MM.1S (cell line): ENCODE data around the gene GUCY1A2.

Experiments
- DNase-seq: peaks from one replicate; pipeline ENCODE4 v3.0.0-alpha.2; 2015
- H2AFZ ChIP-seq: fragments of 300-600 bp; sonication (generic); 2 replicates; pipeline ENCODE4 v1.6.0; 2016; ENCODE audit warnings: antibody characterized with exemption, low read length
- H3F3A ChIP-seq: fragments of 300-600 bp; sonication (generic); 2 replicates; pipeline ENCODE4 v1.6.1; 2016; ENCODE audit warnings: mild to moderate bottlenecking, antibody characterized with exemption, low read length, moderate library complexity, mixed read lengths; ENCODE audit not compliant: insufficient read depth
- H3K27ac ChIP-seq: fragments of 300-600 bp; sonication (generic); 2 replicates; pipeline ENCODE4 v1.5.1; 2016; ENCODE audit warnings: mild to moderate bottlenecking, low read length
- H3K27me3 ChIP-seq: fragments of 300-600 bp; sonication (generic); replicated peaks from 2 replicates; pipeline ENCODE4 v1.6.0; 2016; ENCODE audit warnings: low read length; ENCODE audit not compliant: insufficient read depth
- H3K36me3 ChIP-seq: fragments of 300-600 bp; sonication (generic); replicated peaks from 2 replicates; pipeline ENCODE4 v1.6.1; 2016; ENCODE audit warnings: mild to moderate bottlenecking, low read length, mixed read lengths; ENCODE audit not compliant: insufficient read depth
- H3K4me1 ChIP-seq: fragments of 300-600 bp; sonication (generic); 2 replicates; pipeline ENCODE4 v1.6.1; 2016; ENCODE audit warnings: low read length, mixed read lengths
- H3K4me2 ChIP-seq: fragments of 300-600 bp; sonication (generic); 2 replicates; pipeline ENCODE4 v1.6.0; 2016; ENCODE audit warnings: low read depth, low read length
- H3K4me3 ChIP-seq: fragments of 300-600 bp; sonication (generic); 2 replicates; pipeline ENCODE4 v1.5.1; 2016; ENCODE audit warnings: low read length, mixed read lengths
- H3K79me2 ChIP-seq: fragments of 300-600 bp; sonication (generic); 2 replicates; pipeline ENCODE4 v1.6.1; 2016; ENCODE audit warnings: mixed run types, low read length, mixed read lengths
- H3K9ac ChIP-seq: fragments of 300-600 bp; sonication (generic); 2 replicates; pipeline ENCODE4 v1.6.1; 2016; ENCODE audit warnings: low read length, mixed read lengths
- H3K9me2 ChIP-seq: fragments of 300-600 bp; sonication (generic); replicated peaks from 2 replicates; pipeline ENCODE4 v1.6.1; 2016; ENCODE audit warnings: mild to moderate bottlenecking, low read length, mixed read lengths; ENCODE audit not compliant: insufficient read depth
- H3K9me3 ChIP-seq: fragments of 300-600 bp; sonication (generic); replicated peaks from 2 replicates; pipeline ENCODE4 v1.6.1; 2016; ENCODE audit warnings: mild to moderate bottlenecking, low read length, mixed read lengths; ENCODE audit not compliant: insufficient read depth
- H4K20me1 ChIP-seq: fragments of 300-600 bp; sonication (generic); 2 replicates; pipeline ENCODE4 v1.6.1; 2016; ENCODE audit warnings: mild to moderate bottlenecking, low read length, moderate library complexity, mixed read lengths; ENCODE audit not compliant: insufficient read depth
- EZH2 ChIP-seq: fragments of 300-600 bp; sonication (generic); optimal IDR thresholded peaks from 2 replicates; pipeline ENCODE3; 2017; ENCODE audit warnings: low read depth, mild to moderate bottlenecking, antibody characterized with exemption, low read length, mixed read lengths
- EZH2phosphoT487 ChIP-seq: fragments of 300-600 bp; sonication (generic); IDR thresholded peaks from 2 replicates; pipeline ENCODE4 v1.6.1; 2018; ENCODE audit warnings: antibody characterized with exemption, low read length
- TF ChIP-seq, protein P1 (sequence below): fragments of 300-600 bp; sonication (generic); IDR thresholded peaks from 2 replicates; pipeline ENCODE4 v1.5.1; 2016; ENCODE audit warnings: antibody characterized with exemption, low read length, mixed read lengths

GUCY1A2 gene

GRCh38 chr11:107025673-107026072 is 7.4 kb upstream of the GUCY1A2 start:
- no peaks in the 10 kb centered on the region for H3K36me3 ChIP-seq
- no peak overlapping the region for H3K4me3 ChIP-seq
- H3K4me1 ChIP-seq: no peaks in the 10 kb centered on the region
- H3K79me2 ChIP-seq: no peaks in the 10 kb centered on the region
- TF ChIP-seq, protein P1, sequence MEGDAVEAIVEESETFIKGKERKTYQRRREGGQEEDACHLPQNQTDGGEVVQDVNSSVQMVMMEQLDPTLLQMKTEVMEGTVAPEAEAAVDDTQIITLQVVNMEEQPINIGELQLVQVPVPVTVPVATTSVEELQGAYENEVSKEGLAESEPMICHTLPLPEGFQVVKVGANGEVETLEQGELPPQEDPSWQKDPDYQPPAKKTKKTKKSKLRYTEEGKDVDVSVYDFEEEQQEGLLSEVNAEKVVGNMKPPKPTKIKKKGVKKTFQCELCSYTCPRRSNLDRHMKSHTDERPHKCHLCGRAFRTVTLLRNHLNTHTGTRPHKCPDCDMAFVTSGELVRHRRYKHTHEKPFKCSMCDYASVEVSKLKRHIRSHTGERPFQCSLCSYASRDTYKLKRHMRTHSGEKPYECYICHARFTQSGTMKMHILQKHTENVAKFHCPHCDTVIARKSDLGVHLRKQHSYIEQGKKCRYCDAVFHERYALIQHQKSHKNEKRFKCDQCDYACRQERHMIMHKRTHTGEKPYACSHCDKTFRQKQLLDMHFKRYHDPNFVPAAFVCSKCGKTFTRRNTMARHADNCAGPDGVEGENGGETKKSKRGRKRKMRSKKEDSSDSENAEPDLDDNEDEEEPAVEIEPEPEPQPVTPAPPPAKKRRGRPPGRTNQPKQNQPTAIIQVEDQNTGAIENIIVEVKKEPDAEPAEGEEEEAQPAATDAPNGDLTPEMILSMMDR: no peak
- TF ChIP-seq EZH2 (no peak), EZH2phosphoT487 (no peak)
- H3K27ac ChIP-seq: no peak overlapping the region
- H3K27me3 ChIP-seq: no peaks in the 10 kb centered on the region
- no peaks in the 10 kb centered on the region for H3F3A ChIP-seq
- no peak overlapping the region for H3K4me2 ChIP-seq
- no peak overlapping the region for H3K9ac ChIP-seq
- H3K9me2 ChIP-seq: no peaks in the 10 kb centered on the region
- no peak for DNase-seq
- no peaks in the 10 kb centered on the region for H4K20me1 ChIP-seq
- H3K9me3 ChIP-seq: no peaks in the 10 kb centered on the region
- H2AFZ ChIP-seq: no peak overlapping the region

- no peaks in the 10 kb centered on the region for H3F3A ChIP-seq
- DNase-seq: no peak
- no peak overlapping the region for H3K9ac ChIP-seq
- TF ChIP-seq EZH2: no peak
- TF ChIP-seq EZH2phosphoT487: no peak
- TF ChIP-seq, protein P1: no peak
- no peaks in the 10 kb centered on the region for H3K36me3 ChIP-seq
- 0 out of 2 replicates have a peak, but pooled peaks cover 3% of the 10 kb centered on the region for H3K4me1 ChIP-seq
- no peak overlapping the region for H2AFZ ChIP-seq
- no peak overlapping the region for H3K4me2 ChIP-seq
- H3K4me3 ChIP-seq: no peak overlapping the region
- H3K27ac ChIP-seq: no peak overlapping the region
- no peaks in the 10 kb centered on the region for H3K27me3 ChIP-seq
- no peaks in the 10 kb centered on the region for H3K9me2 ChIP-seq
- H3K79me2 ChIP-seq: no peaks in the 10 kb centered on the region
- H4K20me1 ChIP-seq: no peaks in the 10 kb centered on the region
- no peaks in the 10 kb centered on the region for H3K9me3 ChIP-seq
Observed at GRCh38 chr11:107020594-107020993, 2.3 kb upstream of the GUCY1A2 start.

DNA sequence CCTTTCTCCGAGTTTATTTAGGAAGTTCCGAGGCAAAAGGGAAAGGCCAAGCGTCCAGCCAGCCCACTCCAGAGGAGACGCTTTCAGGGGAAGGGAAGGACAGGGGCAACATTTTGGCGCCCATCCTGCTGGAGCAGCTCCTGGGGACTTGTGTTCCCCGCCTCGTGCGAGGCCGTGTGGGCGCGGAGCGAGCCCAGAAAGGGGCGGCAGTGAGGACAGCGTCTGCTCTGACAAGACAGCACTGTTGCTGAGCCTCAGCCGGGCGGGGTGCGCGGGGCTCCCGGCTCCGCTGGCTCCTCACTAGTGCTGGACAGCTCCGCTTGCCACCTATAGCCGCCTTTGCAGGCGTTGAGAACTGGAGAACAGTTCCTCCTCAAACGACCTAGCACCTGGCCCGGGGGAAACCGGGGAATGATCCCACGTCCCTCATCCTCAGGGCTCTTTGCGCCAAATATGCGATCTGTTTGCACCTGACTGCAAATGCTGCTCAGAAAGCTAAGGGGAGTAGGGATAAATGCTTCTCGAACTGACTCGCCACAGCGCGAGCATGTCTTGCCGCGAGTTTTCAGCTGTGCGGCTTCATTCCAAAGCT is 722 bp upstream of the GUCY1A2 start:
- Histone ChIP-seq H3K27ac (no peak overlapping the region), H3K9ac (no peak overlapping the region), H4K20me1 (no peaks in the 10 kb centered on the region), H3F3A (no peaks in the 10 kb centered on the region), H3K4me1 (0 out of 2 replicates have a peak, but pooled peaks cover 3% of the 10 kb centered on the region), H3K36me3 (no peaks in the 10 kb centered on the region), H3K9me2 (no peaks in the 10 kb centered on the region), H3K9me3 (no peaks in the 10 kb centered on the region), H2AFZ (peak overlapping the region; percentile 63), H3K27me3 (no peaks in the 10 kb centered on the region), H3K79me2 (no peaks in the 10 kb centered on the region), H3K4me3 (peak overlapping the region; percentile 39; the same call in 1 of the 2 replicates), H3K4me2 (peak overlapping the region; percentile 84; the same call in 1 of the 2 replicates)
- no peak for DNase-seq
- TF ChIP-seq, protein P1: no peak
- TF ChIP-seq EZH2: no peak
- TF ChIP-seq EZH2phosphoT487: no peak
